Spleen (tissue), 11 donors: Measurements from ENCODE around the gene SEPHS1. TPM values are rescaled to one million over a fixed set of nuclear protein-coding genes. Genes with fewer than 3 reads are reported as not detected.

ENCODE experiments used
- DNase-seq: peaks from one replicate; pipeline ENCODE4 v3.0.0-alpha.2; 2020
- H3K27ac ChIP-seq, 8 donors: fragments of 200-600 bp; sonication (generic) in 7 of 8; 1 replicate in 4 of 8; 2 replicates in 4 of 8; pipeline versions ENCODE4 v1.5.0 to v1.8.0; 2016 to 2021; ENCODE audit warnings: inconsistent platforms in 4 of 8, mild to moderate bottlenecking in 4 of 8, moderate library complexity in 1 of 8
- H3K27me3 ChIP-seq, 7 donors: fragments of 200-600 bp; sonication (generic) in 6 of 7; replicated peaks in 1 of 7; 1 replicate in 4 of 7; 2 replicates in 3 of 7; pipeline versions ENCODE4 v1.5.0 to v1.8.0; 2016 to 2021; ENCODE audit warnings: inconsistent platforms in 3 of 7, mild to moderate bottlenecking in 1 of 7
- H3K36me3 ChIP-seq, 6 donors: fragments of 200-600 bp; sonication (generic) in 5 of 6; 1 replicate in 4 of 6; 2 replicates in 2 of 6; pipeline versions ENCODE4 v1.5.0 to v1.8.0; 2016 to 2021; ENCODE audit warnings: inconsistent platforms in 2 of 6
- H3K4me1 ChIP-seq, 6 donors: fragments of 200-600 bp; sonication (generic) in 5 of 6; 1 replicate in 3 of 6; 2 replicates in 3 of 6; pipeline versions ENCODE4 v1.5.0 to v1.8.0; 2016 to 2021; ENCODE audit warnings: inconsistent platforms in 3 of 6
- H3K4me3 ChIP-seq, 8 donors: fragments of 200-600 bp; sonication (generic) in 7 of 8; 1 replicate in 4 of 8; 2 replicates in 4 of 8; pipeline versions ENCODE4 v1.5.0 to v1.8.0; 2016 to 2021; ENCODE audit warnings: inconsistent platforms in 4 of 8, mild to moderate bottlenecking in 4 of 8, moderate library complexity in 2 of 8
- H3K9me3 ChIP-seq, 8 donors: fragments of 200-600 bp; sonication (generic) in 7 of 8; 1 replicate in 4 of 8; 2 replicates in 4 of 8; pipeline versions ENCODE4 v1.5.0 to v1.8.0; 2016 to 2021; ENCODE audit warnings: inconsistent platforms in 4 of 8
- POLR2A ChIP-seq, 3 donors: fragments of 450-650 bp; IDR thresholded peaks; one replicate each; pipeline ENCODE4 v1.5.1; 2017; ENCODE audit warnings: antibody characterized with exemption in 3 of 3, mild to moderate bottlenecking in 1 of 3
- POLR2AphosphoS5 ChIP-seq, 3 donors: sonication (generic); formaldehyde crosslinking; IDR thresholded peaks; one replicate each; pipeline ENCODE4 v1.5.1; 2017; ENCODE audit warnings: antibody characterized with exemption in 3 of 3
- WGBS, 5 donors: extraction: QIAGEN DNeasy Blood & Tissue Kit in 3 of 5; methylation state at CpG; one replicate each; pipeline versions ENCODE4 v1.1.5 to v1.1.7; 2013 to 2018; 5-methylcytosine and 5-hydroxymethylcytosine counted together
- intact Hi-C: fragments of 100-400 bp; cut with DNase I; formaldehyde crosslinking; loops from one replicate; pipeline ENCODE4 v1.15.0; 2023; ENCODE audit warnings: low total_unique reads
- polyA plus RNA-seq, 3 donors: library from polyadenylated mRNA; stranded (reverse); fragments of 200-250 nt; gene quantifications; one replicate each; pipeline ENCODE4 v1.2.1, GENCODE V29; 2013
- total RNA-seq, 7 donors: library from RNA; depleted of rRNA in 3 of 7; stranded (reverse); fragments of >200 nt in 3 of 7; fragmentation: NEBNext Ultra II Directional in 4 of 7; extraction: Animal tissue kit (Norgen Biotek cat#: 25700) in 4 of 7; gene quantifications; one replicate each; pipeline versions ENCODE4 v1.1.0 to v1.2.1, GENCODE V29; 2016 to 2021
- TF ChIP-seq, protein P1 (sequence below), 11 experiments: fragments of 200-600 bp in 7 of 11; fragments of 450-650 bp in 4 of 11; sonication (generic) in 4 of 11; IDR thresholded peaks in 8 of 11; conservative IDR thresholded peaks in 3 of 11; 1 replicate in 7 of 11; 2 replicates in 4 of 11; pipeline versions ENCODE4 v1.4.0 to v1.8.0; 2016 to 2021; ENCODE audit warnings: antibody characterized with exemption in 11 of 11, inconsistent platforms in 4 of 11, mild to moderate bottlenecking in 1 of 11
- donor health status: healthy with polysubstance abuse.
- donor health status: DM: no; HTN: no; CAD: no; lungs with moderate emphysema.
- donor health status: DM: no; HTN: no; CAD: no.
- donor health status: Bipolar disorder and iron deficiency.
- donor health status: healthy.
- donor health status: DM: no; HTN: no; CAD: no.
- donor health status: DM: yes; HTN: yes; CAD: no.

The SEPHS1 gene
- total and polyA plus RNA-seq, 10 donors: 15.4 to 44.0 (median 28.0) TPM

DNA sequence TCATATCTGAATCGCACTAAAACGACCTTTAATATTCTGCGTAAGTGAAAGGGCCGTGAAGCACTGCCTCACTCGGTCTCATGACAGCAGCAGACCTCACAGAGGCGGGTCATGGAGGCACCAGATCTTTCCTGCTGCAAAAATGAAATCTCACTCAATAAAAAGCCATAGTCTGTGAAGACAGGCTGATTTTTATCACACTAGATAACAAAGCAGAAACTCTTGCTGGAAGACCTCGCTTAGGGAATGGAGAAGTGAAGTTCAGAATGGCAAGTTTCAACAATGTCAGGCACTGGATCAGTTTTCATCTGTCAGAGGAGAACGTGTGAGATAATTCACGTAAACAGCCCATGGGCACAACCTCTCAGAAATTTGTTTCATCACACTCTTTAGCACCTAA lies 8.0 kb downstream of the SEPHS1 start:
- WGBS, 5 donors: 81 to 88% (median 88%) methylated on average over 9 of the region's 9 CpGs

DNA sequence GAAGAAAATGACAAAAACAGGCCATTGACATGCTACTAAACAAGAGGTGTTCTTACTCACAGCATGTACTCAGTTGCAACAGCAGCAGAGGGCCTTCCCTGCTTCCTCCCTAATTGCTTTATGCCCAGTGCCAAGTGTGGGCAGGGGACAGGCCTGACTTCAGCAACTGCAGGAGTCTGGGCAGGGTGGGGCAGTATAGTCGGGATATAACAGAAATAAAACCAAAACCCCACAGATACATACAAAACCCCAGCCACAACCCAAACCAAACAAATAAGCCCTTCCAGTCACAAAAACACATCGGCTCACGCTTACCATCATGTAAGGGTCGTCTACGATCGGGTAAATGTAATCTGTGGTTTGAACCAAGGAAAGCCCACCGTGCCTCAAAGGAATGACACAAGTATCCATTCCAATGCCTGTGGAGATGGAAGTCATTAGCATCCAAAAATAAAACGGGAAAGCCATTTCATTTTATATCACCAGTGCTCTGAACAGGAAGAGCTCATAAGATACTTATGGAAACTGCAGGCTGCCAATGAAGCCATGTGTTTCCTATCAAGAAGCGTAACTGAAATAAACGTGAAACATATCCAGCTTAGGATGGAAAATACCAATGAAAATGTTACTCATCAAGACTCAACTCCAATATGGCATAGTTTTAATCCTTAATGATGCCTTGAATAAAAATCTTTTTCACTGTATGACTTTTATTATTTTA lies 9.5 kb downstream of the SEPHS1 start:
- Histone ChIP-seq H3K4me1 (peaks cover 0 to 44% (median 11%) of the 10 kb centered on the region in 6 donors), H3K27me3 (no peaks in the 10 kb centered on the region), H3K4me3 (no peak overlapping the region), H3K36me3 (peaks cover 0 to 84% (median 16%) of the 10 kb centered on the region in 6 donors), H3K27ac (no peak overlapping the region), H3K9me3 (no peaks in the 10 kb centered on the region)
- TF ChIP-seq POLR2A (IDR thresholded peaks at IDR 0.05) (no peak), POLR2AphosphoS5 (IDR thresholded peaks at IDR 0.05) (no peak)
- TF ChIP-seq, protein P1, sequence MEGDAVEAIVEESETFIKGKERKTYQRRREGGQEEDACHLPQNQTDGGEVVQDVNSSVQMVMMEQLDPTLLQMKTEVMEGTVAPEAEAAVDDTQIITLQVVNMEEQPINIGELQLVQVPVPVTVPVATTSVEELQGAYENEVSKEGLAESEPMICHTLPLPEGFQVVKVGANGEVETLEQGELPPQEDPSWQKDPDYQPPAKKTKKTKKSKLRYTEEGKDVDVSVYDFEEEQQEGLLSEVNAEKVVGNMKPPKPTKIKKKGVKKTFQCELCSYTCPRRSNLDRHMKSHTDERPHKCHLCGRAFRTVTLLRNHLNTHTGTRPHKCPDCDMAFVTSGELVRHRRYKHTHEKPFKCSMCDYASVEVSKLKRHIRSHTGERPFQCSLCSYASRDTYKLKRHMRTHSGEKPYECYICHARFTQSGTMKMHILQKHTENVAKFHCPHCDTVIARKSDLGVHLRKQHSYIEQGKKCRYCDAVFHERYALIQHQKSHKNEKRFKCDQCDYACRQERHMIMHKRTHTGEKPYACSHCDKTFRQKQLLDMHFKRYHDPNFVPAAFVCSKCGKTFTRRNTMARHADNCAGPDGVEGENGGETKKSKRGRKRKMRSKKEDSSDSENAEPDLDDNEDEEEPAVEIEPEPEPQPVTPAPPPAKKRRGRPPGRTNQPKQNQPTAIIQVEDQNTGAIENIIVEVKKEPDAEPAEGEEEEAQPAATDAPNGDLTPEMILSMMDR (IDR thresholded peaks at IDR 0.05 in 8 of 11, conservative IDR thresholded peaks at IDR 0.05 in 3 of 11): no peak
- intact Hi-C loops: no loop called here
- WGBS, 5 donors: 70 to 84% (median 79%) methylated on average over 10 of the region's 10 CpGs
- no peak for DNase-seq

More for the DNA sequence above, 8.0 kb downstream of the SEPHS1 start:
- Histone ChIP-seq H3K27ac (peak overlapping the region in 3 of 8 donors; percentile 31 to 37 (median 32)), H3K4me1 (peaks cover 0 to 59% (median 14%) of the 10 kb centered on the region in 6 donors), H3K27me3 (no peaks in the 10 kb centered on the region), H3K9me3 (no peaks in the 10 kb centered on the region), H3K36me3 (peaks cover 0 to 81% (median 9%) of the 10 kb centered on the region in 6 donors), H3K4me3 (peak overlapping the region in 1 of 8 donors; percentile 27)
- intact Hi-C loops: no loop called here
- DNase-seq: no peak
- TF ChIP-seq POLR2AphosphoS5 (IDR thresholded peaks at IDR 0.05) (no peak), POLR2A (IDR thresholded peaks at IDR 0.05) (no peak)
- TF ChIP-seq, protein P1 (IDR thresholded peaks at IDR 0.05 in 8 of 11, conservative IDR thresholded peaks at IDR 0.05 in 3 of 11): no peak

DNA sequence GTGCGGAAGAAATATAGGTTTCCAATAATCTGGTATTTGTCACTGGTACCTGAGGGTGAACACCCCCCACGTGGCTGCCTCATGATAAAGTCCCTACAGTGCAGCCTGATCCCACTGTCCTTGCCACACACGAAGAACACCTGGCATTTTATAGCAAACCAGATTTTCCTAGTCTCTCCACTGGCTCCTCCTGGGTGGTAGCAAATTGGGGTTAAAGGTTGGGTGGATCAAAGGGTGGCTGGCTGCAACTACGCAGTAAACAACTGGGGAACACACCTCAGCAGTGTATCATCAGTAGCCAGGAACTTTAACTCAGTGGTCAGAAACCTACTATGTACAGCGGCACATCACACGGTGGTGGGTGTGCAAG lies 10.3 kb downstream of the SEPHS1 start:
- Histone ChIP-seq H3K27me3 (no peaks in the 10 kb centered on the region), H3K4me1 (peaks cover 0 to 41% (median 11%) of the 10 kb centered on the region in 6 donors), H3K9me3 (no peaks in the 10 kb centered on the region), H3K27ac (no peak overlapping the region), H3K4me3 (no peak overlapping the region), H3K36me3 (peaks cover 0 to 84% (median 24%) of the 10 kb centered on the region in 6 donors)
- no peak for DNase-seq
- TF ChIP-seq POLR2A (IDR thresholded peaks at IDR 0.05) (no peak), POLR2AphosphoS5 (IDR thresholded peaks at IDR 0.05) (no peak)
- TF ChIP-seq, protein P1 (IDR thresholded peaks at IDR 0.05 in 8 of 11, conservative IDR thresholded peaks at IDR 0.05 in 3 of 11): no peak
- WGBS, 5 donors: 87 to 98% (median 94%) methylated on average over 6 of the region's 6 CpGs
- intact Hi-C loops: no loop called here

DNA sequence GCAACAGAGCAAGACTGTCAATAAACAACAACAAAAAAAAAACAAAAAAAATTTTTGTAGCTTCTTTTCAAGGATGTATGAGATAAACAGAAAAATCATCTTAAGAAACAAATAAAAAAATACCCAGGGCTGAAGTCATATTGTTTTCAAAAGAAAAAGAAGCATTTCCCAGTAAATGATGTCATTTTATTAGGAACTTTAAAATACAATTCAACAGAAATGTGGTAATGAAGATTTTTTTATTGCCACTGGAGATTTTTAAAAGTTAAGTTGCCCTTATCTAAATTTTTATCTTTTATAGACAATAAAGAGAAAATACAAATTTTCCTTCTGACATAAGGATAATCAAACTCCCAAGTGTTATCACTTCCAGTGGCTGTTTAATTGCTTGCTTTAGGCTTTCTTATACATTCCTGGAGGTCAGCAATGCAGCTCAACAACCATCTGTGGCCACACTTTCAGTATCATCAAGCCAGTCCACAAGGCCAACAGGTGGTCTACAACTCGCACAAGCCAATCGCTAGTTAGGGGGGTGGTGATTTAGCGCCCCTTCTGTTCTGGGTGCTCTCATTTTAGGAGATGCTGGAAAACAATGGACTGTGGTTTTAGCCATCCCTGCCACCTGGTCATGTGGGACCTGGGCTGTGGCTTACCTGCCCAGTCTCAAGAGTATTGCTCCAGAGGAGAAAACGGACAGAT lies 10.8 kb downstream of the SEPHS1 start:
- no peaks in the 10 kb centered on the region for H3K27me3 ChIP-seq
- H3K4me3 ChIP-seq: no peak overlapping the region
- no peaks in the 10 kb centered on the region for H3K9me3 ChIP-seq
- peaks cover 0 to 41% (median 11%) of the 10 kb centered on the region in 6 donors for H3K4me1 ChIP-seq
- TF ChIP-seq POLR2A (IDR thresholded peaks at IDR 0.05) (no peak), POLR2AphosphoS5 (IDR thresholded peaks at IDR 0.05) (no peak)
- TF ChIP-seq, protein P1 (IDR thresholded peaks at IDR 0.05 in 8 of 11, conservative IDR thresholded peaks at IDR 0.05 in 3 of 11): no peak
- H3K27ac ChIP-seq: no peak overlapping the region
- WGBS, 5 donors: 92 to 98% (median 96%) methylated on average over 4 of the region's 4 CpGs
- no peak for DNase-seq
- intact Hi-C loops: no loop called here
- peaks cover 0 to 84% (median 28%) of the 10 kb centered on the region in 6 donors for H3K36me3 ChIP-seq
